DND-41 (cell line): ENCODE data around the gene SEL1L2.

ENCODE experiments used
- ATAC-seq: fragments of 200-7000 bp; cut with Tn5 transposase; 3 replicates; pipeline ENCODE4 v1.9.1; 2021; ENCODE audit warnings: low read depth; ENCODE audit not compliant: insufficient read depth
- DNase-seq: peaks from one replicate; pipeline ENCODE4 v3.0.0-alpha.2; 2020
- H2AFZ ChIP-seq: 2 replicates; pipeline ENCODE4 v1.6.0; 2012; ENCODE audit warnings: low read depth, low read length
- H3K27ac ChIP-seq: 2 replicates; pipeline ENCODE4 v1.5.1; 2012; ENCODE audit warnings: low read length, inconsistent platforms
- H3K27me3 ChIP-seq: fragments of 200-600 bp; sonication (generic); 2 replicates; pipeline ENCODE4 v1.6.0; 2012; ENCODE audit warnings: low read length, mild to moderate bottlenecking, inconsistent platforms; ENCODE audit not compliant: insufficient read depth, poor library complexity
- H3K36me3 ChIP-seq: 2 replicates; pipeline ENCODE4 v1.5.1; 2012; ENCODE audit warnings: low read length, inconsistent platforms; ENCODE audit not compliant: insufficient read depth
- H3K4me1 ChIP-seq: 2 replicates; pipeline ENCODE4 v1.5.1; 2012; ENCODE audit warnings: mild to moderate bottlenecking, low read length; ENCODE audit not compliant: insufficient read depth
- H3K4me2 ChIP-seq: 2 replicates; pipeline ENCODE4 v1.6.0; 2012; ENCODE audit warnings: mild to moderate bottlenecking, moderate library complexity, low read length, inconsistent platforms; ENCODE audit not compliant: insufficient read depth
- H3K4me3 ChIP-seq, 2 experiments: fragments of 200-600 bp in 1 of 2; shearing (Covaris generic) in 1 of 2; 2 replicates each; pipeline ENCODE4 v1.5.1; 2012 to 2016; ENCODE audit warnings: inconsistent platforms in 2 of 2, low read length in 2 of 2, mild to moderate bottlenecking in 2 of 2, low read depth in 1 of 2, moderate library complexity in 1 of 2
- H3K79me2 ChIP-seq: 2 replicates; pipeline ENCODE4 v1.6.0; 2012; ENCODE audit warnings: low read length, inconsistent platforms; ENCODE audit not compliant: insufficient read depth
- H3K9ac ChIP-seq: 2 replicates; pipeline ENCODE4 v1.6.0; 2012; ENCODE audit warnings: low read depth, mild to moderate bottlenecking, inconsistent platforms, low read length, moderate library complexity
- H3K9me3 ChIP-seq: 2 replicates; pipeline ENCODE4 v1.5.1; 2012; ENCODE audit warnings: low read length, moderate library complexity, mild to moderate bottlenecking, inconsistent platforms; ENCODE audit not compliant: insufficient read depth, severe bottlenecking
- H4K20me1 ChIP-seq: 2 replicates; pipeline ENCODE4 v1.6.0; 2012; ENCODE audit warnings: low read length; ENCODE audit not compliant: insufficient read depth
- EZH2 ChIP-seq: IDR thresholded peaks from 3 replicates; pipeline ENCODE4 v1.6.1; 2012; ENCODE audit warnings: borderline replicate concordance, low read depth, mild to moderate bottlenecking, moderate library complexity, low read length, inconsistent platforms; ENCODE audit not compliant: severe bottlenecking
- TF ChIP-seq, protein P1 (sequence below): IDR thresholded peaks from 2 replicates; pipeline ENCODE4 v1.5.1; 2012; ENCODE audit warnings: borderline replicate concordance, low read length, moderate library complexity, mild to moderate bottlenecking; ENCODE audit not compliant: poor library complexity, severe bottlenecking; ENCODE audit errors: extremely low read depth

SEL1L2 gene

DNA sequence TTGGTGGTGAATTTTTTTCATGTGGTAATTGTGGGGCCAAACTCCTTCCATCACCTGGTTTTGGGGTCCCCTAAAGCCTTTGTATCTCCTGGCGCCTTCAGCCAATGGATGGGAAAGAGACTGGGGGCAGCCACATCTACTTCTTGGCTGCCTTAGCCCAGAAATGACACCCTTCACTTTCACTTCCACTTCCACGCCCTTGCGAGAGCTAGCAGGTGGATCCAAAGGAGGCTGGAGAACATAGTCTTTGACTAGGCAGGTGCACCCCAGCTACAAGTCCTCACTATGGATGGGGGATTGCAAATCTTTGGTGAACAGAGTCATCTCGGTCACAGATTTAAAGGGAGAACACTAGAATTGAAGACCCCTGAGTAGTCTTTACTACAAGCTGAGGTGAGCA is 134.8 kb downstream of the SEL1L2 start:
- no peaks in the 10 kb centered on the region for H3K36me3 ChIP-seq
- H3K27ac ChIP-seq, result no peak overlapping the region
- TF ChIP-seq, protein P1, sequence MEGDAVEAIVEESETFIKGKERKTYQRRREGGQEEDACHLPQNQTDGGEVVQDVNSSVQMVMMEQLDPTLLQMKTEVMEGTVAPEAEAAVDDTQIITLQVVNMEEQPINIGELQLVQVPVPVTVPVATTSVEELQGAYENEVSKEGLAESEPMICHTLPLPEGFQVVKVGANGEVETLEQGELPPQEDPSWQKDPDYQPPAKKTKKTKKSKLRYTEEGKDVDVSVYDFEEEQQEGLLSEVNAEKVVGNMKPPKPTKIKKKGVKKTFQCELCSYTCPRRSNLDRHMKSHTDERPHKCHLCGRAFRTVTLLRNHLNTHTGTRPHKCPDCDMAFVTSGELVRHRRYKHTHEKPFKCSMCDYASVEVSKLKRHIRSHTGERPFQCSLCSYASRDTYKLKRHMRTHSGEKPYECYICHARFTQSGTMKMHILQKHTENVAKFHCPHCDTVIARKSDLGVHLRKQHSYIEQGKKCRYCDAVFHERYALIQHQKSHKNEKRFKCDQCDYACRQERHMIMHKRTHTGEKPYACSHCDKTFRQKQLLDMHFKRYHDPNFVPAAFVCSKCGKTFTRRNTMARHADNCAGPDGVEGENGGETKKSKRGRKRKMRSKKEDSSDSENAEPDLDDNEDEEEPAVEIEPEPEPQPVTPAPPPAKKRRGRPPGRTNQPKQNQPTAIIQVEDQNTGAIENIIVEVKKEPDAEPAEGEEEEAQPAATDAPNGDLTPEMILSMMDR, result no peak
- TF ChIP-seq EZH2, result no peak
- no peaks in the 10 kb centered on the region for H3K79me2 ChIP-seq
- H3K4me2 ChIP-seq, result no peak overlapping the region
- no peaks in the 10 kb centered on the region for H3K9me3 ChIP-seq
- ATAC-seq, result no peak
- DNase-seq, result no peak
- no peak overlapping the region for H3K9ac ChIP-seq
- no peak overlapping the region for H3K4me3 ChIP-seq
- no peak overlapping the region for H2AFZ ChIP-seq
- peaks cover 3% of the 10 kb centered on the region for H3K27me3 ChIP-seq
- no peaks in the 10 kb centered on the region for H4K20me1 ChIP-seq
- H3K4me1 ChIP-seq, result no peaks in the 10 kb centered on the region

DNA sequence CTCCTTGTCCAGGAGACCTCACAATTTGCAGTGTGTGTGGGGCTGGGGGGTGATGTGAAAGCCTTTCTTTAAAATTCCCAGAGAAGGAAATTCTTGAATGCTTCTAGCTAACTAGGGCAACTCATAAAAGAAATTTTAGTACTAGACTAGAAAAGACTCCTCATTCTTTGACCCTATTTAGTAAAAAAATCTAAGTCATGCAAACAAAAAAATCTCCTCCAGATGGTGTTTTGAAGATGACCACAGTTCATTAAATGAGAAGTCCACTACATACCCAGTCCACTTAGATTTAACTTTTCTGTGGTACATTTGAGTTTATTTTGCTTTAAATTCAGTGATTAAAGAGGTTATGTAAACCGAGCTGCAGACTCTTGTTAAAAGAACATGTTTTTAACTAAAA is 138.1 kb downstream of the SEL1L2 start:
- H3K4me1 ChIP-seq, result no peaks in the 10 kb centered on the region
- no peaks in the 10 kb centered on the region for H4K20me1 ChIP-seq
- no peak overlapping the region for H3K27ac ChIP-seq
- no peak for DNase-seq
- H3K4me3 ChIP-seq, result no peak overlapping the region
- no peaks in the 10 kb centered on the region for H3K79me2 ChIP-seq
- no peak for ATAC-seq
- no peaks in the 10 kb centered on the region for H3K36me3 ChIP-seq
- TF ChIP-seq EZH2, result no peak
- TF ChIP-seq, protein P1, result no peak
- H3K9ac ChIP-seq, result no peak overlapping the region
- H3K9me3 ChIP-seq, result no peaks in the 10 kb centered on the region
- peaks cover 2% of the 10 kb centered on the region for H3K27me3 ChIP-seq
- H2AFZ ChIP-seq, result no peak overlapping the region
- no peak overlapping the region for H3K4me2 ChIP-seq

DNA sequence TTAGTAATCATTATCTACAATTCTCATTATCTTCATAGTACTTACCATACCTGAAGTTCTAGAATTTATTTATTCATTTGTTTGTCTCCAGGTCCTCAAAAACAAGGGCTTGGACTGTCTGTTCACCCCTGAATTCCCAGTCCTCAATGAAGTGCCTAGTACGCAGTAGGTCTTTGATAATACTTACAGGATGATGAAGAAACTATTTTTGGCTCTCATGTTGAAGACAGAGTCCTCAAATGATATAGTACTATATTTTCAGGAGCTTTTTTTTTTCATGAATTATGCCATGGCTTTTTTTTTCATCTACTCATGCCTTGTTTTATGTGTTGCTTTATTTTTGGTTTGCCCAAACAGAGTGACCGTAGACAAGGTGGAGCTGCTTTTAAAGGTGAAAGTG is 139.1 kb downstream of the SEL1L2 start:
- H3K4me1 ChIP-seq, result no peaks in the 10 kb centered on the region
- no peak overlapping the region for H3K4me3 ChIP-seq
- no peak overlapping the region for H2AFZ ChIP-seq
- ATAC-seq (no peak), DNase-seq (no peak)
- no peaks in the 10 kb centered on the region for H3K36me3 ChIP-seq
- TF ChIP-seq, protein P1, result no peak
- no peak for TF ChIP-seq EZH2
- H3K9ac ChIP-seq, result no peak overlapping the region
- H3K79me2 ChIP-seq, result no peaks in the 10 kb centered on the region
- no peaks in the 10 kb centered on the region for H3K27me3 ChIP-seq
- no peaks in the 10 kb centered on the region for H3K9me3 ChIP-seq
- H4K20me1 ChIP-seq, result no peaks in the 10 kb centered on the region
- no peak overlapping the region for H3K27ac ChIP-seq
- H3K4me2 ChIP-seq, result no peak overlapping the region

DNA sequence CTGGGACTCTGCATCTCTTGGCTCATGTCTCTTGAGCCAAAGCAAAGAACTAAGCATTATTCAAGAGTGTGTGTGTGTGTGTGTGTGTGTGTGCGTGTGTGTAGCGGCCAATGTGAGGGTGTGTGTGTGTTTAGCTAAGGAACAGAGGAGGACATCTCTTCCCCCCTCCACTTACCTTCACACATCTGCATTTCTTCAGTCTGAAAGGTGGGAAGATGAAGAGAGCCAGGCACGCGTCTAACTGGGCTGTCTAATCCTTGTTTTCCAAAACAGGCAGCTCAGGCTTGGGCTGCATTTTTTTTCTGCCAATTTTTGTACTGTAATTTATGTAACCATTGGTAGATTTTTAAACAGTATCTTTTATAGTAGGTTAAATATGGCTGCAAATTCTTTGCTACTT is 146.1 kb downstream of the SEL1L2 start:
- no peaks in the 10 kb centered on the region for H4K20me1 ChIP-seq
- TF ChIP-seq EZH2, result no peak
- TF ChIP-seq, protein P1, result no peak
- ATAC-seq (no peak), DNase-seq (no peak)
- H3K9ac ChIP-seq, result no peak overlapping the region
- H3K27ac ChIP-seq, result no peak overlapping the region
- H3K4me2 ChIP-seq, result no peak overlapping the region
- H3K36me3 ChIP-seq, result no peaks in the 10 kb centered on the region
- H3K27me3 ChIP-seq, result peaks cover 29% of the 10 kb centered on the region
- H3K4me3 ChIP-seq, result no peak overlapping the region
- H2AFZ ChIP-seq, result no peak overlapping the region
- H3K79me2 ChIP-seq, result no peaks in the 10 kb centered on the region
- no peaks in the 10 kb centered on the region for H3K9me3 ChIP-seq
- no peaks in the 10 kb centered on the region for H3K4me1 ChIP-seq
